ENCODE data around the gene ARFGAP3.

The ARFGAP3 gene

DNA sequence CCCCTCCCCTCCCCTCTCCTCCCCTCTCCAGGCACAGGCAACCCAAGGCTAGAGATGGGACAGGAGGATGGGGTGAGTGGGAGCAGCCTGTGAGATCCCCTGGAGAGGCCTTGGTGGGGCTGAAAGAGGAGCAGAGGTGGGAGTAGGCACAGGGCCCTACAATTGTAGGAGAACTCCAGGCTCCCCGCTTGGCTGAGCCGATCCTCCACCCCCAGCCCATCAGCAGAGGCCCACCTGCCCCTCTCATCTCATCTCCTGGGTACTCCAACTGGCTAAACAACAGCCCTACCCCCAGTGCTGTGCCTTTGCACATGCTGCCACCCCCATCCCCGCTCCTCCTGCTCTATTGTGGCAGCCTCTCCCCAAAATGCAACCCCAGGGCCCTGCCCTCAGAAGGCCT, 84.4 kb downstream of the ARFGAP3 start:
- H3F3A ChIP-seq (ENCODE audit: low read depth) = no peaks in the 10 kb centered on the region
- no peak overlapping the region for H3K4me3 ChIP-seq (ENCODE audit: low read length, poor library complexity, severe bottlenecking)
- TF ChIP-seq EZH2phosphoT487 (IDR thresholded peaks at IDR 0.05; ENCODE audit: borderline replicate concordance) (no peak), CTCF (conservative IDR thresholded peaks at IDR 0.05; ENCODE audit: low read length) (no peak)
- peak overlapping the region; percentile 18 for H3K9ac ChIP-seq (ENCODE audit: low read depth, low read length, poor library complexity, severe bottlenecking)
- no peaks in the 10 kb centered on the region for H3K9me2 ChIP-seq (replicated peaks; ENCODE audit: low read depth, low read length)
- H3K4me2 ChIP-seq (ENCODE audit: low read depth, low read length, poor library complexity, severe bottlenecking) = no peak overlapping the region
- no peaks in the 10 kb centered on the region for H3K27me3 ChIP-seq (ENCODE audit: insufficient read depth, low read length, poor library complexity, severe bottlenecking)
- H2AFZ ChIP-seq (ENCODE audit: low read length) = no peak overlapping the region
- H3K4me1 ChIP-seq (ENCODE audit: insufficient read depth, low read length, poor library complexity, severe bottlenecking) = no peaks in the 10 kb centered on the region
- no peaks in the 10 kb centered on the region for H3K9me3 ChIP-seq (ENCODE audit: insufficient read depth, low read depth, low read length)
- H4K20me1 ChIP-seq (ENCODE audit: insufficient read depth, low read length, poor library complexity, severe bottlenecking) = no peaks in the 10 kb centered on the region
- H3K79me2 ChIP-seq (ENCODE audit: insufficient read depth, low read length) = no peaks in the 10 kb centered on the region
- no peaks in the 10 kb centered on the region for H3K36me3 ChIP-seq (ENCODE audit: insufficient read depth, low read length)

DNA sequence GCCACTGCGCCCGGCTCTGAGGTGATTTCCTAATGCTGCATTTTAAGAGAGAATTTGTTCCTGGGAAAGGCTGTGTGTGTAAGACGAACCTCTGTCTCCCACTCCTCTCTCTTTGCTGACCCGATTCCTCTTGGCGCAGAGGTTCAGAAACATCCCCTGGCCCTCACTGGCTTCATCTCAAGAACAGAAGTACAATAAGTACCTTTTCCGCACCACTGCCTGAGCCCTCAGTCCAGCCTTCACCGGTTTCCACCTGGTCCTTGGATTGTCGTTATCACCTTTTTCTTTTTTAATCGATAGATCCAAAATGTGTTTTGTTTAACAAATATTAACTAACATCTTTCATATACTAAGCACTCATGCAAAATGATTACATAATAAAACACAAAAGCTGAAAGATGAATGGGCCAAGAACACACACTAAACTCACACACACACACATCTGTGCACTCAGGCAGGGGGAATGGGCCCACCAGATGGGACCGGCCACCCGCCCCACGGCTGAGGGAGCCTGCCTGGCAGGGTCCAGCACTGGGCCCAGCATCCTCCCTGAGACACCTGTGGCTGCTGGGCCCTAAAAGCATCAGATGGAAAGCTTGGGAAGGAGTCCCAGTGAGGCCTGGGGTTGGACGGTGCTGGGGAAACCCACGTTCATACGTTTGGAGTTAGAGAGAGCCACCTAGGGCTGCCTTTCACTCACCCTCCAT, 86.0 kb downstream of the ARFGAP3 start:
- Histone ChIP-seq H3K4me3 (ENCODE audit: low read length, poor library complexity, severe bottlenecking) (no peak overlapping the region), H4K20me1 (ENCODE audit: insufficient read depth, low read length, poor library complexity, severe bottlenecking) (no peaks in the 10 kb centered on the region), H3K9me2 (replicated peaks; ENCODE audit: low read depth, low read length) (no peaks in the 10 kb centered on the region), H3F3A (ENCODE audit: low read depth) (no peaks in the 10 kb centered on the region), H3K4me1 (ENCODE audit: insufficient read depth, low read length, poor library complexity, severe bottlenecking) (no peaks in the 10 kb centered on the region), H3K9ac (ENCODE audit: low read depth, low read length, poor library complexity, severe bottlenecking) (no peak overlapping the region), H3K36me3 (ENCODE audit: insufficient read depth, low read length) (no peaks in the 10 kb centered on the region), H3K4me2 (ENCODE audit: low read depth, low read length, poor library complexity, severe bottlenecking) (no peak overlapping the region), H2AFZ (ENCODE audit: low read length) (no peak overlapping the region), H3K79me2 (ENCODE audit: insufficient read depth, low read length) (no peaks in the 10 kb centered on the region), H3K27me3 (ENCODE audit: insufficient read depth, low read length, poor library complexity, severe bottlenecking) (no peaks in the 10 kb centered on the region), H3K9me3 (ENCODE audit: insufficient read depth, low read depth, low read length) (no peaks in the 10 kb centered on the region)
- TF ChIP-seq EZH2phosphoT487 (IDR thresholded peaks at IDR 0.05; ENCODE audit: borderline replicate concordance) (no peak), CTCF (conservative IDR thresholded peaks at IDR 0.05; ENCODE audit: low read length) (no peak)

- H3K9me2 ChIP-seq (replicated peaks; ENCODE audit: low read depth, low read length) = no peaks in the 10 kb centered on the region
- no peaks in the 10 kb centered on the region for H3F3A ChIP-seq (ENCODE audit: low read depth)
- no peaks in the 10 kb centered on the region for H3K4me1 ChIP-seq (ENCODE audit: insufficient read depth, low read length, poor library complexity, severe bottlenecking)
- H2AFZ ChIP-seq (ENCODE audit: low read length) = no peak overlapping the region
- H3K4me3 ChIP-seq (ENCODE audit: low read length, poor library complexity, severe bottlenecking) = no peak overlapping the region
- H3K9ac ChIP-seq (ENCODE audit: low read depth, low read length, poor library complexity, severe bottlenecking) = no peak overlapping the region
- no peaks in the 10 kb centered on the region for H4K20me1 ChIP-seq (ENCODE audit: insufficient read depth, low read length, poor library complexity, severe bottlenecking)
- H3K9me3 ChIP-seq (ENCODE audit: insufficient read depth, low read depth, low read length) = no peaks in the 10 kb centered on the region
- H3K27me3 ChIP-seq (ENCODE audit: insufficient read depth, low read length, poor library complexity, severe bottlenecking) = no peaks in the 10 kb centered on the region
- TF ChIP-seq CTCF (conservative IDR thresholded peaks at IDR 0.05; ENCODE audit: low read length) = no peak
- no peak for TF ChIP-seq EZH2phosphoT487 (IDR thresholded peaks at IDR 0.05; ENCODE audit: borderline replicate concordance)
- H3K36me3 ChIP-seq (ENCODE audit: insufficient read depth, low read length) = no peaks in the 10 kb centered on the region
- H3K79me2 ChIP-seq (ENCODE audit: insufficient read depth, low read length) = no peaks in the 10 kb centered on the region
- no peak overlapping the region for H3K4me2 ChIP-seq (ENCODE audit: low read depth, low read length, poor library complexity, severe bottlenecking)
Observed at GRCh38 chr22:42770448-42770726, 86.7 kb downstream of the ARFGAP3 start.

All from Loucy (cell line).